Stomach (tissue), 9 donors: ENCODE data around the gene CD300H. TPM values are rescaled to one million over a fixed set of nuclear protein-coding genes. Genes with fewer than 3 reads are reported as not detected.
"Not testable (repeated sequence)": the region's sequence is repeated elsewhere in the genome, so short reads cannot be mapped to it uniquely, and the experiment has no call there.

Source experiments
- DNase-seq, 2 donors: peaks; one replicate each; pipeline versions ENCODE4 v3.0.0 to v3.0.0-alpha.2; 2013 to 2019
- H3K27ac ChIP-seq, 5 donors: fragments of 200-600 bp in 4 of 5; sonication (generic) in 4 of 5; one replicate each; pipeline ENCODE4 v1.5.1; 2013 to 2019; ENCODE audit warnings: mild to moderate bottlenecking in 1 of 5, moderate library complexity in 1 of 5
- H3K27me3 ChIP-seq, 3 donors: fragments of 200-600 bp; sonication (generic); one replicate each; pipeline ENCODE4 v1.5.1; 2017 to 2019; ENCODE audit warnings: mixed run types in 1 of 3
- H3K36me3 ChIP-seq, 4 donors: fragments of 200-600 bp; sonication (generic); 1 replicate in 3 of 4; 2 replicates in 1 of 4; pipeline ENCODE4 v1.5.1; 2016 to 2019
- H3K4me1 ChIP-seq, 4 donors: fragments of 200-600 bp; sonication (generic); one replicate each; pipeline ENCODE4 v1.5.1; 2016 to 2019
- H3K4me3 ChIP-seq, 4 donors: fragments of 200-600 bp; sonication (generic) in 3 of 4; one replicate each; pipeline ENCODE4 v1.5.1; 2016 to 2019; ENCODE audit warnings: mild to moderate bottlenecking in 1 of 4
- H3K9me3 ChIP-seq, 4 donors: fragments of 200-600 bp; sonication (generic); one replicate each; pipeline ENCODE4 v1.5.1; 2016 to 2019
- EP300 ChIP-seq: sonication (generic); formaldehyde crosslinking; IDR thresholded peaks from one replicate; pipeline ENCODE4 v1.6.1; 2017; ENCODE audit warnings: antibody characterized with exemption
- POLR2A ChIP-seq, 4 donors: fragments of 450-650 bp; IDR thresholded peaks; one replicate each; pipeline ENCODE4 v1.6.1; 2016; ENCODE audit warnings: antibody characterized with exemption in 4 of 4, control low read depth in 2 of 4, mild to moderate bottlenecking in 1 of 4, moderate library complexity in 1 of 4
- POLR2AphosphoS5 ChIP-seq, 3 donors: sonication (generic); formaldehyde crosslinking; IDR thresholded peaks; one replicate each; pipeline ENCODE4 v1.6.1; 2016; ENCODE audit warnings: antibody characterized with exemption in 3 of 3
- WGBS, 5 donors: extraction: QIAGEN DNeasy Blood & Tissue Kit in 3 of 5; methylation state at CpG; one replicate each; pipeline versions ENCODE4 v1.1.5 to v1.1.7; 2013 to 2018; 5-methylcytosine and 5-hydroxymethylcytosine counted together
- intact Hi-C: fragments of 100-400 bp; cut with DNase I; formaldehyde crosslinking; loops from one replicate; pipeline ENCODE4 v1.15.1; 2023; ENCODE audit warnings: low total_unique reads
- polyA plus RNA-seq, 3 donors: library from polyadenylated mRNA; stranded (reverse); fragments of 200-250 nt; gene quantifications; one replicate each; pipeline ENCODE4 v1.2.3, GENCODE V29; 2013
- total RNA-seq, 5 donors: library from RNA; depleted of rRNA; stranded (reverse); fragments of >200 nt; gene quantifications; one replicate each; pipeline versions ENCODE4 v1.1.0 to v1.2.3, GENCODE V29; 2014 to 2016
- TF ChIP-seq, protein P1 (sequence below), 7 experiments: fragments of 450-650 bp in 4 of 7; fragments of 200-600 bp in 3 of 7; sonication (generic) in 3 of 7; IDR thresholded peaks; one replicate each; pipeline ENCODE4 v1.5.1; 2016 to 2019; ENCODE audit warnings: antibody characterized with exemption in 7 of 7, control low read depth in 2 of 7, mild to moderate bottlenecking in 1 of 7
- donor health status: healthy with polysubstance abuse.
- donor health status: Bipolar disorder and iron deficiency.
- donor health status: healthy.

Gene CD300H
- total and polyA plus RNA-seq, 8 donors: not detected

- H3K9me3 ChIP-seq: no peaks in the 10 kb centered on the region
- no peaks in the 10 kb centered on the region for H3K4me1 ChIP-seq
- DNase-seq: no peak
- no peak for TF ChIP-seq POLR2AphosphoS5 (IDR thresholded peaks at IDR 0.05)
- no peak for TF ChIP-seq POLR2A (IDR thresholded peaks at IDR 0.05)
- TF ChIP-seq, protein P1, sequence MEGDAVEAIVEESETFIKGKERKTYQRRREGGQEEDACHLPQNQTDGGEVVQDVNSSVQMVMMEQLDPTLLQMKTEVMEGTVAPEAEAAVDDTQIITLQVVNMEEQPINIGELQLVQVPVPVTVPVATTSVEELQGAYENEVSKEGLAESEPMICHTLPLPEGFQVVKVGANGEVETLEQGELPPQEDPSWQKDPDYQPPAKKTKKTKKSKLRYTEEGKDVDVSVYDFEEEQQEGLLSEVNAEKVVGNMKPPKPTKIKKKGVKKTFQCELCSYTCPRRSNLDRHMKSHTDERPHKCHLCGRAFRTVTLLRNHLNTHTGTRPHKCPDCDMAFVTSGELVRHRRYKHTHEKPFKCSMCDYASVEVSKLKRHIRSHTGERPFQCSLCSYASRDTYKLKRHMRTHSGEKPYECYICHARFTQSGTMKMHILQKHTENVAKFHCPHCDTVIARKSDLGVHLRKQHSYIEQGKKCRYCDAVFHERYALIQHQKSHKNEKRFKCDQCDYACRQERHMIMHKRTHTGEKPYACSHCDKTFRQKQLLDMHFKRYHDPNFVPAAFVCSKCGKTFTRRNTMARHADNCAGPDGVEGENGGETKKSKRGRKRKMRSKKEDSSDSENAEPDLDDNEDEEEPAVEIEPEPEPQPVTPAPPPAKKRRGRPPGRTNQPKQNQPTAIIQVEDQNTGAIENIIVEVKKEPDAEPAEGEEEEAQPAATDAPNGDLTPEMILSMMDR (IDR thresholded peaks at IDR 0.05): no peak
- TF ChIP-seq EP300: no peak
- peaks cover 0 to 31% (median 0%) of the 10 kb centered on the region in 3 donors for H3K27me3 ChIP-seq
- no peak overlapping the region for H3K4me3 ChIP-seq
- no peak overlapping the region for H3K27ac ChIP-seq
- WGBS, 5 donors: 53 to 75% (median 62%) methylated on average over 3 of the region's 3 CpGs
- intact Hi-C loops: no loop called here
- no peaks in the 10 kb centered on the region for H3K36me3 ChIP-seq
Observed at GRCh38 chr17:74561586-74561985, 5.7 kb downstream of the CD300H start.

DNA sequence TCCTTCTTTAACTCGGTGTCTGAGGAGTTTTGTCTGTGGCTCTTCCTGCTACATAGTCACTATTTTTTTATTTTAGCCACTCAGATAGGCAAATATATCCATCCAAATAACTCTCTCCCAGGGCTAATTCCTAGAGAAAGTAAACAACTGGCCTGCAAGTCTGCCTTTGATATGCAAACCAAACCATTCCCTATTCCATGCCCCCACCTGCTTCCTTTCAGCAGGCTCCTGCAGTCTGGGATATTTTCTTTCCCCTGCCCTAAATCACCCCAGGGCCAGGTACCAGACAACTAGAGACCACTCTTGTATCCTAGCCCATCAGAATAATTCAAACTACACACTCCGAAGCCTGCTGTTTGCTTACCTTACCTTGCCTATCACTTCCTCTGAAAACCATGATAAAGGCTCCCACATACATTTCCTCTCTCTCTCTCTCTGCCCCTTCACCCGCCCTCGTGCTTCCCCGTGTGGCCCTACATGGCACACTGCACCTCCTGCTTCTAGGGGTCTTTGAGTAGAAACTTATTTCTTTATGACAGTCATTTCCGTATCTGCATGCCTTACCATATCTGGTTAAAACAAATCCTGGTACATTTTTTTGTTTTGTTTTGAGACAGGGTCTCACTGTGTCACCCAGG is 8.3 kb downstream of the CD300H start:
- Histone ChIP-seq H3K27ac (no peak overlapping the region), H3K36me3 (no peaks in the 10 kb centered on the region), H3K27me3 (peaks cover 0 to 13% (median 0%) of the 10 kb centered on the region in 3 donors), H3K9me3 (no peaks in the 10 kb centered on the region), H3K4me3 (no peak overlapping the region), H3K4me1 (no peaks in the 10 kb centered on the region)
- intact Hi-C loops: no loop called here
- 30 to 52% (median 48%) methylated on average over 6 of the region's 6 CpGs for WGBS, 5 donors
- TF ChIP-seq POLR2AphosphoS5 (IDR thresholded peaks at IDR 0.05) (no peak), EP300 (no peak), POLR2A (IDR thresholded peaks at IDR 0.05) (no peak)
- TF ChIP-seq, protein P1 (IDR thresholded peaks at IDR 0.05): no peak
- DNase-seq: no peak

DNA sequence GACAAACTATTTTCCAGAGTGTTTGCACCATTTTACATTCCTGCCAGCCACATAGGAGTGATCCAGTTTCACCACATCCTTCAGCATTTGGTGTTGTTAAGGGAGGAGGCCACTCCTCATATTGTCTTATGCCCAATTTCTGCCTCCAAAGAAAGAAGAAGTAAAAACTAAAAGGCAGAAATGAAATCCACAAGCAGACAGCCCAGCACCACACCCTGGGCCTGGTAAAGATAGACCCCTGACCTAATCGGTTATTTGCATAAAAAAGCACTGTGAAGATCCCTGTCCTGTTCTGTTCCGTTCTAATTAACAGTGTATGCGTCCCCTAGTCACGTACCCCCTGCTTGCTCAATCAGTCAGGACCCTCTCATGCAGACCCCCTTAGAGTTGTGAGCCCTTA is 8.9 kb downstream of the CD300H start:
- H3K4me1 ChIP-seq, H3K9me3 ChIP-seq, H3K27me3 ChIP-seq, DNase-seq, H3K4me3 ChIP-seq, intact Hi-C loops, H3K27ac ChIP-seq, H3K36me3 ChIP-seq: not testable (repeated sequence)
- 59 to 81% (median 78%) methylated on average over 4 of the region's 4 CpGs for WGBS, 5 donors

DNA sequence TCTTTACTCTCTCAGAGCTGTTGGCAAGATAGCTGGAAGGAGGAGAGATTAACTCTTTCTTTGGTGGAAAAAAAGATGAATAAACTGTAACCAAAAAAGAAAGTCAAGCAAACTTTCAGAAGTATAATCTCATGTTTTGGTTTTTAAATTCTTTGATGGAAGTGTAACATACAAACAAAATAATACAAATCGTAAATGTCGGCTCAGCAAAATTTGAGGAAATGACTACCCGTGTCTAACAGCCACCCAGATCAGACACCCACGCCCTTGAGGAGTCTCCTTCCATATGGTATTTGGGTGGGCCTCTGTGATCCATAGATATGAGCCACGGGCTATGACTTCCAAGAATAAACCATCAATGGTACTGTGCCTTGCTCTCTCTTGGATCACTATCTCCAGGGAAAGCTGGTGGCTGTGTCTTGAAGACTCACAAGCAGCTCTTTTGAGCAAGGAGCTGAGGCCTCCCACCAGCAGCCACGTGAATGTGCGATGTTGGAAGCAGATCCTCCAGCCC is 11.8 kb downstream of the CD300H start:
- H3K9me3 ChIP-seq: no peaks in the 10 kb centered on the region
- no peaks in the 10 kb centered on the region for H3K36me3 ChIP-seq
- intact Hi-C loops: no loop called here
- no peak for DNase-seq
- TF ChIP-seq EP300 (no peak), POLR2A (IDR thresholded peaks at IDR 0.05) (no peak), POLR2AphosphoS5 (IDR thresholded peaks at IDR 0.05) (no peak)
- TF ChIP-seq, protein P1 (IDR thresholded peaks at IDR 0.05): no peak
- no peaks in the 10 kb centered on the region for H3K4me1 ChIP-seq
- H3K27ac ChIP-seq: no peak overlapping the region
- H3K4me3 ChIP-seq: no peak overlapping the region
- peaks cover 0 to 16% (median 0%) of the 10 kb centered on the region in 3 donors for H3K27me3 ChIP-seq
- WGBS, 5 donors: 64 to 78% (median 73%) methylated on average over 7 of the region's 7 CpGs

DNA sequence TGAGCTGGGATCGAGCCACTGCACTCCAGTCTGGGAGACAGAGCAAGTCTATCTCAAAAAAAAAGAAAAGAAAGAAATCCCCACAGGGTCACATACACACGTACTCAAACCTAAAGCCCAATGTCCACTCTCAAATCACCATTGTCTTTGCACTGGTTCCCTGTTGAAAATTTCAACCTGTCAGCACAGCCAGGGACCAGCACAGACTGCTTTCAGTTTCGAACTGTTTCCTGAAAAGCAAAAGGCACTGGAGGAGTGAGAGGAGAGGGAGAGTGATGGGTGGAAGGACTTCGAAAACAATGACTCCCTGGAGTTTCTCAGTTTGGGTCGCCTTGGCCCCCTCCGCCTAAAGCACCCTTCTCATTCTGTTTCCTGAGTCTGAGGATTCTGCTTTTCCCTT is 12.4 kb downstream of the CD300H start:
- TF ChIP-seq, protein P1 (IDR thresholded peaks at IDR 0.05): no peak
- TF ChIP-seq EP300 (no peak), POLR2AphosphoS5 (IDR thresholded peaks at IDR 0.05) (no peak), POLR2A (IDR thresholded peaks at IDR 0.05) (no peak)
- Histone ChIP-seq H3K4me3 (no peak overlapping the region), H3K4me1 (no peaks in the 10 kb centered on the region), H3K27ac (no peak overlapping the region), H3K27me3 (peaks cover 0 to 22% (median 0%) of the 10 kb centered on the region in 3 donors), H3K36me3 (no peaks in the 10 kb centered on the region), H3K9me3 (no peaks in the 10 kb centered on the region)
- DNase-seq: no peak
- intact Hi-C loops: no loop called here
- WGBS, 5 donors: 57 to 70% (median 63%) methylated on average over 6 of the region's 6 CpGs
